Endothelial cell of umbilical vein (primary cell): ENCODE results near the gene AKT3. TPM values are rescaled to one million over a fixed set of nuclear protein-coding genes. Genes with fewer than 3 reads are reported as not detected.

Experiments used
- BruUV-seq: library from RNA; stranded (reverse); fragments of 400-500 nt; replicated peaks from 2 replicates; lab custom pipeline; 2021; lab: Mats Ljungman, UMichigan
- CTCF ChIA-PET: fragments of 300-600, 350-600 bp; sonication (Branson Sonifier 250); formaldehyde crosslinking; loops from one replicate; lab custom pipeline; 2021; ENCODE audit warnings: antibody characterized with exemption, inconsistent platforms; lab: Charles Lee
- POLR2A ChIA-PET: fragments of 300-600, 350-600 bp; sonication (Branson Sonifier 250); formaldehyde crosslinking; loops from one replicate; lab custom pipeline; 2021; ENCODE audit warnings: antibody characterized with exemption, inconsistent platforms; lab: Charles Lee
- DNase-seq: peaks from one replicate; pipeline ENCODE4 v3.0.0-alpha.2; 2011; ENCODE audit warnings: low read depth, low spot score
- FAIRE-seq: peaks from 2 replicates; lab custom pipeline; 2011; peaks lifted over from hg19 to GRCh38; lab: Jason Lieb, UNC
- H2AFZ ChIP-seq: 2 replicates; pipeline ENCODE4 v1.6.0; 2012; ENCODE audit warnings: low read depth, low read length, control low read depth, inconsistent platforms
- H3K27ac ChIP-seq: 2 replicates; pipeline ENCODE4 v1.5.1; 2011; ENCODE audit warnings: low read depth, mild to moderate bottlenecking, control low read depth, low read length, moderate library complexity; ENCODE audit not compliant: insufficient read depth
- H3K27me3 ChIP-seq, 2 experiments: 2 replicates each; pipeline versions ENCODE4 v1.6.0 to v1.6.1; 2011; ENCODE audit warnings: low read length in 2 of 2, mixed read lengths in 1 of 2; ENCODE audit not compliant: control insufficient read depth in 2 of 2, insufficient read depth in 2 of 2
- H3K36me3 ChIP-seq, 2 experiments: 2 replicates in 1 of 2; 3 replicates in 1 of 2; pipeline ENCODE4 v1.5.1; 2011; ENCODE audit warnings: low read length in 2 of 2, mild to moderate bottlenecking in 1 of 2, moderate library complexity in 1 of 2; ENCODE audit not compliant: control insufficient read depth in 2 of 2, insufficient read depth in 2 of 2; ENCODE audit errors: extremely low read depth in 1 of 2
- H3K4me1 ChIP-seq: 3 replicates; pipeline ENCODE4 v1.5.1; 2011; ENCODE audit warnings: mild to moderate bottlenecking, low read length; ENCODE audit not compliant: control insufficient read depth, insufficient read depth; ENCODE audit errors: extremely low read depth
- H3K4me2 ChIP-seq: 2 replicates; pipeline ENCODE4 v1.6.1; 2011; ENCODE audit warnings: low read length, control low read depth, mixed read lengths; ENCODE audit not compliant: insufficient read depth
- H3K4me3 ChIP-seq, 3 experiments: fragments of 200-600 bp in 1 of 3; sonication (generic), shearing (Covaris generic) in 1 of 3; replicated peaks in 1 of 3; 2 replicates each; pipeline ENCODE4 v1.5.1; 2011 to 2016; ENCODE audit warnings: control low read depth in 3 of 3, low read length in 3 of 3, mild to moderate bottlenecking in 2 of 3, inconsistent platforms in 1 of 3, low read depth in 1 of 3, moderate library complexity in 1 of 3; ENCODE audit not compliant: insufficient read depth in 1 of 3
- H3K79me2 ChIP-seq: 2 replicates; pipeline ENCODE4 v1.6.0; 2012; ENCODE audit warnings: low read length, inconsistent platforms; ENCODE audit not compliant: control insufficient read depth, insufficient read depth
- H3K9ac ChIP-seq: replicated peaks from 2 replicates; pipeline ENCODE3; 2011; ENCODE audit warnings: low read length, control low read depth; ENCODE audit not compliant: insufficient read depth; ENCODE audit errors: extremely low read depth
- H3K9me1 ChIP-seq: replicated peaks from 3 replicates; pipeline ENCODE4 v1.6.0; 2011; ENCODE audit warnings: mild to moderate bottlenecking, low read length; ENCODE audit not compliant: control insufficient read depth, insufficient read depth; ENCODE audit errors: extremely low read depth
- H3K9me3 ChIP-seq: replicated peaks from 2 replicates; pipeline ENCODE4 v1.5.1; 2012; ENCODE audit warnings: low read length, inconsistent platforms; ENCODE audit not compliant: control insufficient read depth, insufficient read depth
- H4K20me1 ChIP-seq: replicated peaks from 2 replicates; pipeline ENCODE3; 2011; ENCODE audit warnings: mild to moderate bottlenecking, low read length; ENCODE audit not compliant: control insufficient read depth, insufficient read depth; ENCODE audit errors: extremely low read depth
- EZH2 ChIP-seq: IDR thresholded peaks from 2 replicates; pipeline ENCODE4 v1.6.1; 2012; ENCODE audit warnings: borderline replicate concordance, low read depth, mild to moderate bottlenecking, moderate library complexity, low read length, inconsistent platforms; ENCODE audit not compliant: severe bottlenecking
- FOS ChIP-seq: IDR thresholded peaks from 2 replicates; pipeline ENCODE4 v1.6.1; 2011; ENCODE audit warnings: mild to moderate bottlenecking, low read length, moderate library complexity, borderline replicate concordance; ENCODE audit not compliant: insufficient read depth
- GATA2 ChIP-seq: IDR thresholded peaks from 2 replicates; pipeline ENCODE4 v1.7.0; 2011; ENCODE audit warnings: low read depth, mild to moderate bottlenecking, moderate library complexity, mixed read lengths, low read length; ENCODE audit not compliant: insufficient read length, insufficient read depth
- JUN ChIP-seq: IDR thresholded peaks from 2 replicates; pipeline ENCODE4 v1.6.1; 2011; ENCODE audit warnings: borderline replicate concordance, low read depth; ENCODE audit not compliant: insufficient read length, insufficient read depth
- MYC ChIP-seq: IDR thresholded peaks from one replicate; pipeline ENCODE4 v1.6.1; 2011; ENCODE audit warnings: mild to moderate bottlenecking, low read depth, low read length
- POLR2A ChIP-seq: IDR thresholded peaks from 2 replicates; pipeline ENCODE4 v1.6.1; 2012; ENCODE audit warnings: low read depth, mild to moderate bottlenecking, control low read depth, low read length
- POLR2AphosphoS5 ChIP-seq: IDR thresholded peaks from 2 replicates; pipeline ENCODE4 v1.6.1; 2012; ENCODE audit warnings: low read depth, mild to moderate bottlenecking, control low read depth, low read length, moderate library complexity; ENCODE audit not compliant: insufficient read depth
- dilution Hi-C: fragments of 300-500 bp; cut with MboI; formaldehyde crosslinking; loops from one replicate; pipeline ENCODE4 v1.15.0; 2019; ENCODE audit warnings: low sequenced_read_pairs; ENCODE audit not compliant: extremely low pct_ligation_motif_present
- intact Hi-C: fragments of 100-400 bp; cut with micrococcal nuclease; formaldehyde crosslinking; loops from one replicate; pipeline ENCODE4 v1.10.0; 2022
- polyA plus RNA-seq, 4 experiments: library from polyadenylated mRNA; depleted of rRNA in 3 of 4; stranded (reverse) in 3 of 4; unstranded in 1 of 4; fragments of >200 nt; gene quantifications; 2 replicates each; pipeline versions ENCODE4 v1.2.1 to v1.2.3, GENCODE V29; 2011 to 2012; ENCODE audit warnings: missing spikeins in 1 of 4
- total RNA-seq: library from RNA; stranded (reverse); gene quantifications from 2 replicates; pipeline ENCODE4 v1.2.3, GENCODE V29; 2021
- TF ChIP-seq, protein P1 (sequence below), 2 donors: IDR thresholded peaks; 1 replicate in 1 of 2; 2 replicates in 1 of 2; pipeline ENCODE4 v1.5.1; 2011; ENCODE audit warnings: low read length in 2 of 2, mild to moderate bottlenecking in 2 of 2, moderate library complexity in 2 of 2, control low read depth in 1 of 2, inconsistent platforms in 1 of 2, low read depth in 1 of 2; ENCODE audit not compliant: insufficient read depth in 1 of 2; ENCODE audit errors: extremely low read depth in 1 of 2
- TF ChIP-seq, protein P2 (sequence below): IDR thresholded peaks from 2 replicates; pipeline ENCODE4 v1.6.1; 2011; ENCODE audit not compliant: insufficient read depth, insufficient read length

The AKT3 gene
- total and polyA plus RNA-seq, 2 donors (not counting 3 experiments of a cell fraction or from before 2014, with no cell fraction given) = 20.6 to 97.1 TPM

DNA sequence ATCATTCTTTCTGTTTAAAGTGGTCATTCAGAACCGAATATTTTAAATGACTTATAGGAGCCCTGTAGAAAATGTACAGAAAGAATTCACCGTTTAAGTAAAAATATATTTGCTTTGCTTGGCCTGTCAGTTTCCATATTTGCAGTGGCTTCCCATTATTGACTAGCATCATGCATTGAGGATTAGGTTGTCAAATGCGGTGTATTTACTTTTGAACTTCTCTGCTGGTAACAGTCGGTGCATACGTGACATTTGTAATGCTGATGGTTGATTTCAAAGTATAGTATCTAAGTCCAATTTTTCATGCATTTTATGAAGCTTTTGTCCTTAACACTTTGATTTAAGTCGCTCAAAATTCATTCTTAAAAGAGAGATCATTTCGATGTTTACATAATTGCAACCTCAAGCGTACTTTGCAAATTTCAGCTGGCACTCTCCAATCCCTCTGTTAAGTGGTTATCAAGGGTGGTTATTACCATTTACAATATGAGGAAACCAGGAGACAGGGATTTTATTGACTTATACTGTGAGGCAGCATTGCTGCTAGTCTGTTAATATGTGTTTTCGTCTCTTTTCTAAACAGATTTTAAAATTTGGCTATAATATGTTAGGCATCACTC, 392.6 kb downstream of the AKT3 start:
- CTCF ChIA-PET = no interaction called here
- intact Hi-C loops = no loop called here
- no peaks in the 10 kb centered on the region for H4K20me1 ChIP-seq

More for the DNA sequence above, 392.6 kb downstream of the AKT3 start:
- no peak overlapping the region for H3K9ac ChIP-seq
- BruUV-seq = no TSS peak
- DNase-seq (no peak), FAIRE-seq (no peak)
- H3K9me3 ChIP-seq = no peaks in the 10 kb centered on the region
- H3K79me2 ChIP-seq = no peaks in the 10 kb centered on the region
- no peaks in the 10 kb centered on the region for H3K36me3 ChIP-seq
- dilution Hi-C loops = no loop called here
- H3K4me2 ChIP-seq = no peak overlapping the region
- H3K4me1 ChIP-seq = no peaks in the 10 kb centered on the region
- POLR2A ChIA-PET = no interaction called here
- no peak for TF ChIP-seq POLR2AphosphoS5
- no peak for TF ChIP-seq POLR2A
- no peak for TF ChIP-seq MYC
- no peak for TF ChIP-seq JUN
- TF ChIP-seq, protein P1, sequence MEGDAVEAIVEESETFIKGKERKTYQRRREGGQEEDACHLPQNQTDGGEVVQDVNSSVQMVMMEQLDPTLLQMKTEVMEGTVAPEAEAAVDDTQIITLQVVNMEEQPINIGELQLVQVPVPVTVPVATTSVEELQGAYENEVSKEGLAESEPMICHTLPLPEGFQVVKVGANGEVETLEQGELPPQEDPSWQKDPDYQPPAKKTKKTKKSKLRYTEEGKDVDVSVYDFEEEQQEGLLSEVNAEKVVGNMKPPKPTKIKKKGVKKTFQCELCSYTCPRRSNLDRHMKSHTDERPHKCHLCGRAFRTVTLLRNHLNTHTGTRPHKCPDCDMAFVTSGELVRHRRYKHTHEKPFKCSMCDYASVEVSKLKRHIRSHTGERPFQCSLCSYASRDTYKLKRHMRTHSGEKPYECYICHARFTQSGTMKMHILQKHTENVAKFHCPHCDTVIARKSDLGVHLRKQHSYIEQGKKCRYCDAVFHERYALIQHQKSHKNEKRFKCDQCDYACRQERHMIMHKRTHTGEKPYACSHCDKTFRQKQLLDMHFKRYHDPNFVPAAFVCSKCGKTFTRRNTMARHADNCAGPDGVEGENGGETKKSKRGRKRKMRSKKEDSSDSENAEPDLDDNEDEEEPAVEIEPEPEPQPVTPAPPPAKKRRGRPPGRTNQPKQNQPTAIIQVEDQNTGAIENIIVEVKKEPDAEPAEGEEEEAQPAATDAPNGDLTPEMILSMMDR (IDR thresholded peaks at IDR 0.05; ENCODE audit: extremely low read depth in 1 of 2, insufficient read depth in 1 of 2, low read depth in 1 of 2, low read length in 2 of 2) = no peak
- no peak for TF ChIP-seq EZH2
- TF ChIP-seq GATA2 = no peak
- TF ChIP-seq FOS = no peak
- TF ChIP-seq, protein P2, sequence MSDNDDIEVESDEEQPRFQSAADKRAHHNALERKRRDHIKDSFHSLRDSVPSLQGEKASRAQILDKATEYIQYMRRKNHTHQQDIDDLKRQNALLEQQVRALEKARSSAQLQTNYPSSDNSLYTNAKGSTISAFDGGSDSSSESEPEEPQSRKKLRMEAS = no peak
- no peaks in the 10 kb centered on the region for H3K9me1 ChIP-seq
- H2AFZ ChIP-seq = no peak overlapping the region
- no peak overlapping the region for H3K4me3 ChIP-seq
- no peak overlapping the region for H3K27ac ChIP-seq
- no peaks in the 10 kb centered on the region for H3K27me3 ChIP-seq
